Breast epithelium (tissue), 3 donors: ENCODE results near the gene CLDN6.

Source experiments
- CTCF ChIP-seq, 3 donors: fragments of 450-650 bp; IDR thresholded peaks; one replicate each; pipeline ENCODE4 v1.5.1; 2016 to 2017; ENCODE audit warnings: antibody characterized with exemption in 3 of 3, mild to moderate bottlenecking in 3 of 3, moderate library complexity in 3 of 3
- POLR2A ChIP-seq: fragments of 450-650 bp; IDR thresholded peaks from one replicate; pipeline ENCODE4 v1.6.1; 2016; ENCODE audit warnings: antibody characterized with exemption, mild to moderate bottlenecking, moderate library complexity

GRCh38 chr16:2985893-2986355 lies 32.1 kb downstream of the CLDN6 start:
- no peak for TF ChIP-seq CTCF (IDR thresholded peaks at IDR 0.05)
- TF ChIP-seq POLR2A: no peak
